HL-60 (cell line): ENCODE data around the gene ACE2.

ENCODE experiments used
- DNase-seq, 2 experiments: peaks; one replicate each; pipeline ENCODE4 v3.0.0-alpha.2; 2010 to 2020; ENCODE audit warnings: low read depth in 1 of 2, low spot score in 1 of 2
- H3K27ac ChIP-seq: fragments of 250-450 bp; sonication (Bioruptor Pico); replicated peaks from 2 replicates; pipeline ENCODE4 v1.5.1; 2020; ENCODE audit warnings: mild to moderate bottlenecking, moderate library complexity
- H3K27me3 ChIP-seq: fragments of 250-450 bp; sonication (Bioruptor Pico); 2 replicates; pipeline ENCODE4 v1.5.1; 2021; ENCODE audit warnings: mild to moderate bottlenecking, moderate library complexity; ENCODE audit not compliant: insufficient read depth, poor library complexity, severe bottlenecking
- H3K4me3 ChIP-seq: replicated peaks from 2 replicates; pipeline ENCODE4 v1.5.1; 2011; ENCODE audit warnings: mild to moderate bottlenecking, control low read depth, low read length; ENCODE audit not compliant: insufficient read depth
- CTCF ChIP-seq: IDR thresholded peaks from one replicate; pipeline ENCODE4 v1.5.1; 2011; ENCODE audit warnings: low read length, control low read depth, inconsistent platforms; ENCODE audit not compliant: insufficient read depth
- GABPA ChIP-seq: IDR thresholded peaks from 2 replicates; pipeline ENCODE4 v1.6.1; 2012; ENCODE audit warnings: low read depth
- POLR2AphosphoS5 ChIP-seq: IDR thresholded peaks from 2 replicates; pipeline ENCODE4 v1.6.1; 2012; ENCODE audit warnings: low read depth
- REST ChIP-seq: IDR thresholded peaks from 2 replicates; pipeline ENCODE4 v1.6.1; 2012; ENCODE audit warnings: low read depth; ENCODE audit not compliant: insufficient replicate concordance
- SPI1 ChIP-seq: IDR thresholded peaks from 2 replicates; pipeline ENCODE4 v1.6.1; 2012; ENCODE audit warnings: low read depth, mild to moderate bottlenecking, borderline replicate concordance

The ACE2 gene

GRCh38 chrX:15619053-15619755, 18.4 kb upstream of the ACE2 start:
- Histone ChIP-seq H3K4me3 (no peak overlapping the region), H3K27ac (no peak overlapping the region), H3K27me3 (peaks cover 2% of the 10 kb centered on the region)
- DNase-seq: no peak
- no peak for TF ChIP-seq REST

- H3K27me3 ChIP-seq: peaks cover 5% of the 10 kb centered on the region
- no peak for DNase-seq
- TF ChIP-seq SPI1: no peak
- no peak for TF ChIP-seq POLR2AphosphoS5
- no peak for TF ChIP-seq GABPA
- no peak for TF ChIP-seq CTCF
- no peak for TF ChIP-seq REST
Measured at GRCh38 chrX:15617111-15617510, 16.4 kb upstream of the ACE2 start.

GRCh38 chrX:15616531-15616930, 15.8 kb upstream of the ACE2 start:
- H3K27ac ChIP-seq: no peak overlapping the region
- no peak overlapping the region for H3K4me3 ChIP-seq
- TF ChIP-seq SPI1 (no peak), CTCF (no peak), REST (no peak), POLR2AphosphoS5 (no peak), GABPA (no peak)
- H3K27me3 ChIP-seq: peaks cover 5% of the 10 kb centered on the region
- no peak for DNase-seq

More at GRCh38 chrX:15617111-15617510, 16.4 kb upstream of the ACE2 start:
- Histone ChIP-seq H3K27ac (no peak overlapping the region), H3K4me3 (no peak overlapping the region)
